GM12878 (cell line): ENCODE measurements around the gene TBXAS1. TPM values are rescaled to one million over a fixed set of nuclear protein-coding genes. Genes with fewer than 3 reads are reported as not detected.

Experiments
- ATAC-seq: fragments of 200-7000 bp; cut with Tn5 transposase; 3 replicates; pipeline ENCODE4 v1.9.1; 2020; ENCODE audit warnings: mild to moderate bottlenecking, moderate library complexity
- BruUV-seq: library from RNA; stranded (reverse); fragments of 400-500 nt; replicated peaks from 2 replicates; lab custom pipeline; 2021; lab: Mats Ljungman, UMichigan
- CTCF ChIA-PET: fragments of 300-600 bp; sonication (Branson Sonifier 250); formaldehyde crosslinking; extraction: SDS; loops from one replicate; lab custom pipeline; 2021; ENCODE audit warnings: inconsistent platforms; lab: Yijun Ruan, JAX
- POLR2A ChIA-PET: fragments of 350-600 bp; formaldehyde crosslinking; extraction: SDS; loops from one replicate; lab custom pipeline; 2021; ENCODE audit warnings: inconsistent platforms; lab: Charles Lee
- RAD21 ChIA-PET: fragments of 300-600 bp; sonication (Branson Sonifier 250); formaldehyde crosslinking; loops from one replicate; lab custom pipeline; 2023; ENCODE audit warnings: antibody characterized with exemption; ENCODE audit not compliant: unreplicated experiment; lab: Charles Lee
- SMC1A ChIA-PET: fragments of 300-600 bp; sonication (Branson Sonifier 250); formaldehyde crosslinking; loops from one replicate; lab custom pipeline; 2023; ENCODE audit not compliant: unreplicated experiment, uncharacterized antibody; lab: Charles Lee
- DNase-seq: peaks from one replicate; pipeline ENCODE4 v3.0.0-alpha.2; 2011; ENCODE audit warnings: low read depth, low spot score
- FAIRE-seq: peaks from 3 replicates; lab custom pipeline; 2011; peaks lifted over from hg19 to GRCh38; lab: Jason Lieb, UNC
- H2AFZ ChIP-seq: 2 replicates; pipeline ENCODE4 v1.6.0; 2011; ENCODE audit warnings: low read depth, low read length, control low read depth; ENCODE audit not compliant: control insufficient read depth
- H3K27ac ChIP-seq: 2 replicates; pipeline ENCODE4 v1.5.1; 2011; ENCODE audit warnings: control low read depth; ENCODE audit not compliant: control insufficient read depth, insufficient read depth
- H3K27me3 ChIP-seq, 2 experiments: replicated peaks in 1 of 2; 2 replicates each; pipeline versions ENCODE4 v1.6.0 to v1.6.1; 2011; ENCODE audit warnings: low read length in 1 of 2; ENCODE audit not compliant: control insufficient read depth in 2 of 2, insufficient read depth in 2 of 2
- H3K36me3 ChIP-seq, 2 experiments: 2 replicates each; pipeline ENCODE4 v1.5.1; 2011; ENCODE audit warnings: low read length in 1 of 2; ENCODE audit not compliant: control insufficient read depth in 2 of 2, insufficient read depth in 2 of 2
- H3K4me1 ChIP-seq: 2 replicates; pipeline ENCODE4 v1.6.1; 2011; ENCODE audit warnings: mild to moderate bottlenecking, low read length, moderate library complexity, mixed read lengths; ENCODE audit not compliant: control insufficient read depth, insufficient read depth
- H3K4me2 ChIP-seq: 2 replicates; pipeline ENCODE4 v1.6.0; 2011; ENCODE audit warnings: control low read depth; ENCODE audit not compliant: control insufficient read depth, insufficient read depth
- H3K4me3 ChIP-seq: fragments of 200-600 bp; sonication (generic); 2 replicates; pipeline ENCODE4 v1.5.1; 2016
- H3K79me2 ChIP-seq: 2 replicates; pipeline ENCODE4 v1.6.0; 2011; ENCODE audit warnings: low read length; ENCODE audit not compliant: control insufficient read depth, insufficient read depth
- H3K9ac ChIP-seq: 2 replicates; pipeline ENCODE4 v1.8.0; 2011; ENCODE audit warnings: low read length, control low read depth, mixed read lengths; ENCODE audit not compliant: control insufficient read depth, insufficient read depth
- H3K9me3 ChIP-seq: replicated peaks from 3 replicates; pipeline ENCODE4 v1.5.1; 2011; ENCODE audit warnings: mild to moderate bottlenecking, low read length; ENCODE audit not compliant: control insufficient read depth, insufficient read depth
- H4K20me1 ChIP-seq: 2 replicates; pipeline ENCODE4 v1.6.0; 2011; ENCODE audit not compliant: control insufficient read depth, insufficient read depth
- GATAD2B ChIP-seq: fragments of 450-650 bp; conservative IDR thresholded peaks from 2 replicates; pipeline ENCODE4 v1.6.1; 2017; ENCODE audit warnings: low read depth, mild to moderate bottlenecking, moderate library complexity
- JUND ChIP-seq: IDR thresholded peaks from 2 replicates; pipeline ENCODE4 v1.6.1; 2012; ENCODE audit warnings: low read depth, mild to moderate bottlenecking, low read length, improper control_type of control experiment, moderate library complexity
- KAT2A ChIP-seq: conservative IDR thresholded peaks from 2 replicates; pipeline ENCODE4 v1.6.1; 2011; ENCODE audit warnings: low read depth, low read length; ENCODE audit not compliant: control insufficient read depth
- MTA3 ChIP-seq: IDR thresholded peaks from 2 replicates; pipeline ENCODE4 v1.6.1; 2012; ENCODE audit warnings: low read length, inconsistent platforms, borderline replicate concordance
- MYC ChIP-seq: IDR thresholded peaks from 2 replicates; pipeline ENCODE4 v1.6.1; 2011; ENCODE audit warnings: mild to moderate bottlenecking, low read length, moderate library complexity, inconsistent platforms; ENCODE audit not compliant: insufficient read depth, insufficient replicate concordance, insufficient read length, severe bottlenecking
- NFXL1 ChIP-seq: fragments of 450-650 bp; IDR thresholded peaks from 2 replicates; pipeline ENCODE4 v1.6.1; 2017; ENCODE audit warnings: antibody characterized with exemption, mild to moderate bottlenecking, borderline replicate concordance
- TARDBP ChIP-seq: IDR thresholded peaks from 2 replicates; pipeline ENCODE4 v1.6.1; 2016; ENCODE audit warnings: borderline replicate concordance
- TCF7 ChIP-seq: IDR thresholded peaks from 2 replicates; pipeline ENCODE4 v1.6.1; 2014; ENCODE audit warnings: antibody characterized with exemption, borderline replicate concordance
- ZSCAN29 ChIP-seq: fragments of 450-650 bp; IDR thresholded peaks from 2 replicates; pipeline ENCODE4 v1.6.1; 2017; ENCODE audit warnings: mild to moderate bottlenecking, moderate library complexity
- WGBS: methylation state at CpG from one replicate; pipeline ENCODE4 v1.1.6; 2016; ENCODE audit warnings: low lambda C conversion rate; ENCODE audit not compliant: insufficient replicate concordance, insufficient coverage; ENCODE audit errors: missing lambda C conversion rate; 5-methylcytosine and 5-hydroxymethylcytosine counted together
- in situ Hi-C: fragments of 300-500 bp; cut with MboI; formaldehyde crosslinking; loops from 9 replicates; pipeline ENCODE4 v1.14.3; 2018; ENCODE audit warnings: mixed read lengths
- intact Hi-C: fragments of 100-400 bp; cut with micrococcal nuclease; formaldehyde crosslinking; loops from one replicate; pipeline ENCODE4 v1.14.2; 2022; ENCODE audit not compliant: unreplicated experiment
- polyA plus RNA-seq, 11 experiments: library from polyadenylated mRNA; depleted of rRNA in 4 of 11; unstranded in 6 of 11; stranded (reverse) in 5 of 11; fragments of >200 nt; fragmentation: Nextera tagmentation in 4 of 11; fragmentation: Illumina TruSeq in 1 of 11; extraction: Ambion mirVana in 4 of 11; extraction: Trizol in 1 of 11; gene quantifications; 1 replicate in 1 of 11; 2 replicates in 10 of 11; pipeline versions ENCODE4 v1.2.1 to v1.2.3, GENCODE V29; 2011 to 2016; ENCODE audit warnings: inconsistent platforms in 2 of 11, missing spikeins in 2 of 11, low read depth in 1 of 11
- total RNA-seq, 4 experiments: library from RNA; depleted of rRNA in 3 of 4; stranded (reverse); fragments of >200 nt in 3 of 4; fragmentation: Illumina TruSeq in 1 of 4; extraction: Trizol in 1 of 4; gene quantifications; 2 replicates each; pipeline versions ENCODE4 v1.2.1 to v1.2.3, GENCODE V29; 2013 to 2021

TBXAS1 gene
- total and polyA plus RNA-seq, 10 of the 15 experiments (the other 5 are each of a cell fraction or from before 2014, with no cell fraction given): 1.5 to 32.7 (median 16.3) TPM

DNA sequence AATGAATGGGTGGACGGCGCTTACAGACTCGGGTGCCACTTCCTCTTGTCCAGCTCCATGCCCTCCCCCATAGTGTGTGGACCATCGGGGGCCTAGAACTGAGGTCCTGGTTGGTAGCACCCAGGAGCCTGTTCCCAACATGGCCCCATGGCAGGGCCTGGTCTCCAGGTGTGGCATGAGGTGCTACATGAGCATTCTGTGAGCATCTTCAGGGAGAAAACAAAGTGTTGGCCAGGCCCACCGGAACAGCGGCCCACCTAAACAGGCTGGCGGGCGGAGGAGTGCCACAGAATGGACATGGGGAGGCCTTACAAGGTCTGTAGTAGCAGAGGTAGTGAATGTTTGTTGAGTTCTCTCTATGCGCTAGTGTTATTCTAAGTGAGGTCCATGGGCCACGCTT is 156.7 kb downstream of the TBXAS1 start (continued):
- no peak for TF ChIP-seq MTA3
- TF ChIP-seq ZSCAN29: no peak

DNA sequence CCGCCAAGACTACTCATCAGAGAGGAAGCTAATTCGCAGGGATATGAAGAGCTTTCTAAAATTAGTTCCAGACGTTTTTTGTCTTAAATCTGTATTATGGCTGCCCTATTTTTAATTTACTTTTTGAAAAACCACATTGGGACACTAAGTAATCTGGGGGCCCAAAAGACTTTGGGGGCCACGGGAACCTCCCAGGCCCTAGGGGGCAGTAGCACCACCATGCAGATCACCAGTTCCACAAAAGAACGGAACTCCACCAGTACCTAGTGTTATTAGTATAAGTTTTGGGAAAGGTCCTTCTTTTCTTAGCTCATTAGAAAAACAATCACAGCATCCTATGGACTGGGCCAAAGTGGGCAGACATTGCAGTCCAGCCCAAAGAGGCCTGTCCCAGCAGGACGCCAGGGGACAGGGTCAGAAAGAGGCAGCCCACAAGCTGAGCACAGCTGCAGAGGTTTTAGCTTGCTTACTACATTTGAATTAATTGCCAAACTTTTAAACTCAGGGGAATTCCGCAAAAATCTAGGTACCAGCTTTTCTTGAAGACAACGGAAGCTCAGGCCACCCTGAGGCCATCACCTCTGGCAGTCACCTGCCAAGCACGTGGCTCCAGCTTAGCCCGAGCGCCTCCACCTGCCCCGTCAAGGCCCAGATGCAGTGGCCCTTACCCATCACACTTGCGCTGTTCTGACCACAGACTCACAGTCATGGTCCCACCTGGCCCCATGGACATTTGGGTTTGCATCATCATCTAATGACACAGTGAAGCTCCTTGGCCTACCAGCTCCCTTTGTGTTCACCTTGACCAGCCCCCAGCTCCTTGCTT is 158.8 kb downstream of the TBXAS1 start:
- ChIA-PET POLR2A (no interaction called here), CTCF (interaction anchor here (0.6 to 1.6 kb wide), 8 partner anchors 14 to 521 kb away, joined by 3 to 9 read pairs (median 4); no protein-coding TSS in a partner anchor), SMC1A (interaction anchor here (1.0 to 1.5 kb wide), 4 partner anchors 20 to 340 kb away, joined by 3 to 5 read pairs (median 4); no protein-coding TSS in a partner anchor), RAD21 (interaction anchor here (1.2 kb wide), 1 partner anchor 386 kb away, joined by 3 read pairs; no protein-coding TSS in a partner anchor)
- H3K4me3 ChIP-seq: no peak overlapping the region
- BruUV-seq: no TSS peak
- no peaks in the 10 kb centered on the region for H3K36me3 ChIP-seq
- H3K9me3 ChIP-seq: no peaks in the 10 kb centered on the region
- 91% methylated on average over 13 of the region's 13 CpGs for WGBS
- DNase-seq (no peak), ATAC-seq (no peak), FAIRE-seq (no peak)
- H3K4me2 ChIP-seq: no peak overlapping the region
- no peak overlapping the region for H3K9ac ChIP-seq
- intact Hi-C loops: no loop called here
- no peaks in the 10 kb centered on the region for H3K4me1 ChIP-seq
- in situ Hi-C loops: no loop called here
- H3K27ac ChIP-seq: no peak overlapping the region
- H2AFZ ChIP-seq: no peak overlapping the region
- no peaks in the 10 kb centered on the region for H4K20me1 ChIP-seq
- H3K27me3 ChIP-seq: no peaks in the 10 kb centered on the region
- no peaks in the 10 kb centered on the region for H3K79me2 ChIP-seq
- no peak for TF ChIP-seq JUND
- no peak for TF ChIP-seq TARDBP
- no peak for TF ChIP-seq GATAD2B
- no peak for TF ChIP-seq NFXL1
- TF ChIP-seq TCF7: no peak
- no peak for TF ChIP-seq MYC
- no peak for TF ChIP-seq KAT2A
